GM18526 (cell line): ENCODE results near the gene MFF.

Experiments
- POLR2A ChIP-seq: IDR thresholded peaks from 3 replicates; pipeline ENCODE4 v1.6.1; 2011; ENCODE audit not compliant: insufficient read length; ENCODE audit errors: extremely low read depth

The MFF gene

DNA sequence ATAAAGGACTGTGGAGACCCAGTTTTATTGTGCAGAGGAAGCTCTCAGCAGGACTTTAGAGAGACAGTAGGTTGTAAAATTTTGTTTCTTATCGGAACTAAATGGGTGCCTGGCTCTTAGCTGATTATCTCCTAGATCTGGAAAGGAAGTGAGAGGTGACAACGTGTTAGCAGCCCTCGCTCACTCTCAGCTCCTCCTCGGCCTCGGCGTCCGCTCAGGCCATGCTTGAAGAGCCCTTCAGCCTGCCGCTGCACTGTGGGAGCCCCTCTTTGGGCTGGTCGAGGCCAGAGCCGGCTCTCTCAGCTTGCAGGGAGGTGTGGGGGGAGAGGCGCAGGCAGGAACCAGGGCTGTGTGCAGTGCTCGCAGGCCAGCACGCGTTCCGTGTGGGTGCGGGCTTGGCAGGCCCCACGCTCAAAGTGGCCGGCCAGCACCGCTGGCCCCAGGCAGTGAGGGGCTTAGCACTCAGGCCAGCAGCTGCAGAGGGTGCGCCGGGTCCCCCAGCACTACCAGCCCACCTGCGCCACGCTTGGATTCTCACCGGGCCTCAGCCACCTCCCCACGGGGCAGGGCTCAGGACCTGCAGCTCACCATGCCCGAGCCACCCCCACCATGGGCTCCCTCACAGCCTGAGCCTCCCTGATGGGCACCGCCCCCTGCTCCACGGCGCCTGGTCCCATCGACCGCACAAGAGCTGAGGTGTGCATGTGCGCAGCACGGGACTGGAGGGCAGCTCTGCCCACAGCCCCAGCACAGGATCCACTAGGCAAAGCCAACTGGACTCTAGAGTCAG lies 4.6 kb upstream of the MFF start:
- TF ChIP-seq POLR2A = no peak

DNA sequence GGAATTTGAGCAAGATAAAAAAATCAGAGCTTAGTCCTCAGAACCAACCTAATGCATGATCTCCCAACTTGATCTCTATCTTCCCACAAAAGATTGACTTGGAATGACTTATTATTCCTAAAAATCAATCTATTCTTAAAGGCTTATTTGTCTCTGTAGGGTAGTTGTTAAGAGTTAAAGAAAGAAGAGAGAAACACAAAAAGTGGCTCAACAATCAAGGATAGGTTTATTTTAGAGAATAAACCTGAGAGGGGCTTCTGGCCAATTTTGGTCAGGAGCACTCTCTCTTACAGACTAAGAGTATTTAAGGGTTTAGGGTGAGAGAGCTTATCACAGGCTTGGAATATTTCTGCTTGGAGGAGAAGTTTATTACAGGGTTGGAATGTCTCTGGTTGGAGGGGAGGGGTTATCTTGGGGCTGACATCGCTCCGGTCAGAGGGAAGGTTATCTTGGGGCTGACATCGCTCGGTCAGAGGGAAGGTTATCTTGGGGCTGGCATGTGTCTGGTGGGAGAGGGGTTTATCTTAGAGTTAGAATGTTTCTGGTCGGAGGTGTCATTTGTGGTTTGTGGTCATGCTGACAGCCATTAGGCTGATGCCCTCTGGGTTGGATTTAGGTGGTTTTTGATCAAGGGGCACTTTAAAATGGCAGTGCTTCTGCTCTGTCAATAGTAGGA lies 2.4 kb upstream of the MFF start:
- no peak for TF ChIP-seq POLR2A

DNA sequence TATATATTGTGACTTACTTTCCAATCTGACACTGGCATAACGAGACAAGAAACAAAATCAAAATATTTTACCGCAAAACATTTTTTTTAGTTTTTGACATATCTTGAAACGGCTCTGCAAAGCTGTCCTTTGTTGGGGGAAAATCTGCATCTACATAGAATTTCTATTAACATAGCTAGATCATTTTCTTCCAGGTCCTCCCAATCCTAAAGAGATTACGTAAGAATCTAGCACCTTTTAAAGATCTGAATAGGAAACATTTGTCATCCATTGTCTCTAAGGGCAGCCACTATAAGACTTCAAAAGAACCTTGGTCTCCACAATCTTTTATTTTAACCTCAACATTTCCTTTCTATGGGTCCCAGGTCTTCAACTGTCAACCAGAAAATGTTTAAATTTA lies 1.2 kb upstream of the MFF start:
- no peak for TF ChIP-seq POLR2A

DNA sequence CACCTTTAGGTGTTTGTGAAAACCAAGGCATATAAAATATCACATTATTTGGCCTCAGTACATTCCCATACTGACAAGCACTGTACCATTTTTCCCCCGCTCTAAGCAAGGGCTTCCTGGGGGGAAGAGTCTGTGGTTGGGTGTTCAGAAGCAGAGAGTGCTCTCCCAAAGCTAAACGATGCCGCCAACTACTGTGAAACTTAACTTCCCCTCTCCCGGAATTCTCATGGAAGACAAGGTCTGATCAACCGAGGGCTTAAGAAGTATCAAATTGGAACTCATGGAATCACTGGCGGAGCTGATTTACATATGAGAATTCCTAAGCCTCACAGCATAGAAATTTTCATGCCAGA lies 433 bp upstream of the MFF start:
- TF ChIP-seq POLR2A = no peak

DNA sequence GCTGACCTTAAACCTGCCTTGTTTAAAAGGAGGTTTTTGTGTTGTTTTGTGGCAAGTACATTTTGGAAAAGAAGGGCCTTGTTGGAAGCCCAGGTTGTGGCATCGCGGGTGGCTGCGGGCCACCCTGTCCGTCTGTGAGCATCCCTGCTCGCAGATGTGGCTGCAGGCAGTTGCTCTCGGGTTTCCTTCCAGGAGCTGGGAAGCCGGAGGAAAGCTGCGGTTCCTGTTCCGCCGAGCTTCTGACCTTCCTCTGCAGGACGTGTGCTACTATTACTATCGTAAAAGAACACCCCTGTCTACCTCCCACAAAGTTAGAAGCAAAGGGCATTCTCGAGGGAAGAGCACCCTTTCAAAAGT lies 766 bp downstream of the MFF start:
- no peak for TF ChIP-seq POLR2A

DNA sequence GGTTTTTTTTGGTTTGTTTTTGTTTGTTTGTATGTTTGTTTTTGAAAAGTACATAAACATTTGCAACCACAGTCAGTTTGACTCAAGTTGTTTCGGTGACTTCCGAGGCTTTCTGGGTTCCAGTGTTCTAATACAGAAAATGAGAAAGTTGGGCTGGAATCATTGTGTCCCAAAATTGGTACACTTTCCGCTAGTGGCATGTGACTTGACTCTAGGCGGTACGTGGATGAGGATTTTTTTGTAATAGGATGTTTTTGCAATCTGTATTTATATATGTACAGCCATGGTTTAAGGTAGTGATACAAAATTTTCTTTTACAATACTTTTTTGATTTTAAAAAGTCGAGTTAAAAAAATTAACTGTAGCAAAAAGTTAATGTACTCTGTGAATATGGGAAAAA lies 1.7 kb downstream of the MFF start:
- no peak for TF ChIP-seq POLR2A

DNA sequence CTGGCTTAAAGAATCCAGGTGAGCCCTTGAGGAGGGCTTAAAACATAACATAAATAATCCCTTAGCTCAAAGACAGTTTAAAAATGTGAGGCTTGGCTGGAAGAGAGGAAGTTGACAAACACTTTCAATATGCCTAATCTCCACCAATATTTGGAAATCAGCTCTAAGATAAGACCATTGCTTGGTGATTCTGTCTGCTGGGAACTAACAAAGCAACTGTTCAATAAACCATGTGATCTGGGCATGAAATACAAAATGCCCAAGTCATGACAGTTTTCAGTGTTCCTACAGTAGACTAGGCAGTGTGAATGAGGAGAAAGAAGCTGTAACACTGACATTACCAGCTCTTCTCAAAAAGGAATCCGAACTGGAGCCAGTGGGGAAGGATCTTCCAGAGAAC lies 10.7 kb downstream of the MFF start:
- TF ChIP-seq POLR2A = no peak

DNA sequence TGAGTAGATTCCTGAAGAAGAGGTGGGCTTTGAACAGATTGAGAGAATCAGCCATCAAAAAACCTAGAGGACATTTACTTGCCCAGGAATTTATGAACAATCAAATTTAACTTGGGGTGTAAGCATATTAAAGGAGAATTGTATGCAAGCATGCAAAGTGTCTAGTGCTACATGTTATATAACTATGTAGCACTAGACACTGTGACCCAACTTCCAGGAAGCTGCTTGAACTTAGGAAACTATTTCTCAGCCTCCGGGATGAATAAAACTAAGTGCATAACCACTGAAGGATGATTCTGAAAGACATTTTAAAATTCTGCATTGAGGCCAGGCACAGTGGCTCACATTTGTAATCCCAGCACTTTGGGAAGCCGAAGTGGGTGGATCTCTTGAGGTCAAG lies 12.4 kb downstream of the MFF start:
- no peak for TF ChIP-seq POLR2A

DNA sequence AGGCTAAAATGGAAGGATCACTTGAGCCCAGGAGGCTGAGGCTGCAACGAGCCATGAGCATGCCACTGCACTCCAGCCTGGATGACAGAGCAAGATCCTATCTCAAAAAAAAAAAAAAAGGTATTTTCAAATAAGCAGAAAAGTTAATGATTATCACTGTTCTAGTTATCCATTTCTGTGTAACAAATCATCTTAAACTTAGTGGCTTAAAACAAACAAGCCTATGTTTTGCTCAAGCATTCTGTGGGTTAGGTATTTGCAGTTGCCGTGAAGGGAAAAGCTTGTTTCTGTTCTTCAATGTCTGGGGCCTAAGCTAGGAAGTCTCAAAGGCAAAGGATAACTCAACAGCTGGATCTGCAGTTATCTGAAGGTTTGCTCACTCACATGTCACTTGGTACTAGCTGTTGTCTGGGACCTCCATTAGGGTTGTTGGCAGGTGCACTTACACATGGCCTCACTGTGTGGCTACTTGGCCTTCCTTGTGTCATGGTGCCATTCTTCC lies 14.1 kb downstream of the MFF start:
- no peak for TF ChIP-seq POLR2A

DNA sequence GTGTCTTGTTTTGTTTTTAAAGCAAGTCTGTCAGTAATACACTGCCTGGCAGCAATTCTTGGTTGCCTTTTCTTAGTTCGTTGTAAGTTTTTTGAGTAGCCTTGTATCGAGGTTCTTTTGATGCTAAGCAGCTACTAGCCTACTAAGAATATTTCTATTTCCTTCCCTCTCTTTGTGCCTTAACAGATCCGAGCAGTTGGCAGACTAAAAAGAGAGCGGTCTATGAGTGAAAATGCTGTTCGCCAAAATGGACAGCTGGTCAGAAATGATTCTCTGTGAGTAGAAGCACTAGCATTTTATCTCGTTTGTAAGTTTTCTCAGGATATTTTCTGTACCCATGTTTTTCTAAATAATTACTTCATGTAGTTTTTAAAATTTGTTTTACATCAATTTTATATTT lies 15.1 kb downstream of the MFF start:
- TF ChIP-seq POLR2A = no peak

DNA sequence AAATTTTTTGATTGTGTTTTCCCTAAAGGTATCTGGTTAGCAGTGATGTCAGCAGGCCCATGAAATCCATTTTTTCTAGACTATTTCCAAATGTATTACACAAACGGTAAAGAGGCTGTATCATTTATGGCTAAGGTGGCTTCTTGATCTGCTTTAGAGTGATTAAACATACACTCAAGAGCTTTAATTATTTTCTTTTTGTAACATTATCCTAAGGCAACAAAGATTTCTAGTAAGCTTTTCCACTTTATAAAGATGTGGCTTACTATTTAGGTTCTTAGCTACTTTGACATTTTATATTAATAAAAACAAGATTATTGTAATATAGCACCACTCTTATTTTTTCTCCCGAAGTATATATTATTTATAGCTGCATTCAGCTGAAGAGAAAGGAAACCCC lies 16.5 kb downstream of the MFF start:
- no peak for TF ChIP-seq POLR2A

DNA sequence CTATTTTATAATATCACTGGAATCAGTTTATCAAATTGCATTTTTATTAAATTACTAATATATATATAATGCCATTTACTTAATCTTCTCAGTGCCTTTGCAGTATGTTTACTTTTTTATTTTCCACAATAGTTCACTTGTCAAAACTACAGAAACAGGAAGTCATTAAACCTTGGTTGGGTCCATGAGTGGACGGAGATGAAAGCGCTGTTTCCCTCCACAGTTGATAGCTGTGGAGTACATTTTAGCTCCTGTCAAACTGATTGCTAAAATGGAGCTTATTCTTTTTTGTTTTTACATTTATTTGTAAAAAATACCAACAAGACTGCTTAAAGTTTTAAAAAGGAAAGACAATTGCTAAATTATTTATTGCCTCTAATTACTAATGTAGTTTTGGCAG lies 19.2 kb downstream of the MFF start:
- TF ChIP-seq POLR2A = no peak

DNA sequence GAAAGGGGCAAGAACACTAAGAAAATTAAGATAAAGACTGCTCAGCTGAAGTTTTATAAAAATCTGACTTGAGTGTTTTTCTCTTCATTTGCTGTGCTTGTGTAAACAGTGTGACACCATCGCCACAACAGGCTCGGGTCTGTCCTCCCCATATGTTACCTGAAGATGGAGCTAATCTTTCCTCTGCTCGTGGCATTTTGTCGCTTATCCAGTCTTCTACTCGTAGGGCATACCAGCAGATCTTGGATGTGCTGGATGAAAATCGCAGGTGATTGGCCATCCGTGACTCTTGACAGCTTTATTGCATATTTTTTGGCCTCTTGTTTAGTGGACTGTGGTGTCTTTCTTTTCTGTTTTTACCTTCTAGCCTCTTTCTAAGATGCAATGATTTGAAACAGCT lies 22.1 kb downstream of the MFF start:
- TF ChIP-seq POLR2A = no peak

DNA sequence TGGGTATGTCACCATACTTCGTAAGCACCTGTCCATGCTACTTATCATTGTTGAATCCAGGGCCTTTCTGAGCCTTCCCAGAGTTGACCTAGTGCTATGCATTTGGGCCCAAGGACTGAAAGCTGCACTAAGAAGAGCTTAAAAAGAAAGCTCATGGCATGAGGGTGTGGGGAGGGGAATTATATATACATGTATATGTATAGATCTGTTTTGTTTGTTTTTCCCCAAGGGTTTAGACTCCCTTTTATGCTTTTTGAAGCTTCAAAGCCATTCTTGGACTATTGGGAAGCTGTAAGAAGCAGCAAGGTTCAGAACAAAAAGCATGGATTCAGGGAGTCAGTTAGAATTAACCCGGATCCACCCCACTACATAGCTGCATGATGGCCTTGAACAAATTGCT lies 23.3 kb downstream of the MFF start:
- no peak for TF ChIP-seq POLR2A

DNA sequence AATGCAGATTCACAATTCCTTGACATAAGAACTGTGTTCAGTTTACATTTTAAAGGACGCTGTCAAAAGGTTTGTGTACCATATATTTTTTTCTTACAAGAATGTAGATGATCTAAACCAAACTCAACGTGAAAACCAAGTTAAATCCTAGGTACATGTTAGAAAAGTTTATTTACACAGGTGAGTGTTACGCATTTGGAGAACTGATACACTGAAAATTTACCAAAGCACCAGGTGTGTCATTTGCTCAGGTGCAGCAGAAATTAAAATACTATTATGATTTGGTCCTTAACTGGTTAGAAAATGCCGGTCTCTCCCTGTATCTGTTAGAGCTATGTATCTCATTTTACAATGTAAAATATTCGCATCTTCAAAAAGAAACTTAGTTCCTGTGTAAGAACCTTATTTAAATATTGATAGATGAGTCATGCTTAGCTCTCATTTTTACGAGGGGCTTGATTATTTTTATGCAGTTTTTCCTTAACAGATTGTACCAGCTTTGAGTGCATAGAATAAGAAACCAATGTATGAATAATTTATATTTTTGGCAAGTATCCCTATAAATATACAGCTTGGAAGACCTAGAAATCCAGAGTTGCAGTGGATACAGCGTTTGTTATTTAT lies 25.1 kb downstream of the MFF start:
- no peak for TF ChIP-seq POLR2A

DNA sequence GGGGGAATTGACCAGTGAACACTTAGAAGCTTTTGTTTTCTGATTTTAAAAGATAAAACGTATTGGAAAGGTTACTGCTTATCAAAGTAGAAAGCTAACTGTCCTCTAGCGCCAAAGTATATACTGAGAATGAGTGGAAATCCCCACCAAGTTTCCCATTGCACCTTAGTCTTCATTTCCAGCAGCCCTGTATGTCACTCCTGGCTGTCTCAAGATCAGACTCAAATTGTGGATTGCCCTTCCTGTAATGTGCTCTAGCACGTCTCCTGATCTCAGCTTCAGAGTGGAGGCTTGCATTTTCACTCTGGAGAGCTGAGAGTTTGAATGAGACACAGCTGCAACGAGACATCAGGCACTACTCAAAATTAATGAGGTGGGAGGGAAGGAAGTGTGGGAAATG lies 26.6 kb downstream of the MFF start:
- no peak for TF ChIP-seq POLR2A
